SK-N-SH (cell line): ENCODE results near the gene SSTR3. TPM values are rescaled to one million over a fixed set of nuclear protein-coding genes. Genes with fewer than 3 reads are reported as not detected.

ENCODE experiments used
- CTCF ChIA-PET: fragments of 300-600, 350-600 bp; formaldehyde crosslinking; extraction: SDS; loops from one replicate; lab custom pipeline; 2021; lab: Yijun Ruan, JAX
- POLR2A ChIA-PET: fragments of 350-600 bp; sonication (Branson Sonifier 250); formaldehyde crosslinking; extraction: SDS; loops from one replicate; lab custom pipeline; 2020; ENCODE audit warnings: antibody characterized with exemption, inconsistent platforms; lab: Yijun Ruan, JAX
- DNase-seq: peaks from one replicate; pipeline ENCODE4 v3.0.0; 2012
- H2AFZ ChIP-seq: fragments of 200-600 bp; sonication (generic); 2 replicates; pipeline ENCODE4 v1.8.1; 2016; ENCODE audit warnings: antibody characterized with exemption, mild to moderate bottlenecking, low read depth
- H3F3A ChIP-seq: fragments of 200-600 bp; sonication (generic); replicated peaks from 2 replicates; pipeline ENCODE3; 2016; ENCODE audit warnings: antibody characterized with exemption, mild to moderate bottlenecking; ENCODE audit not compliant: insufficient read depth
- H3K27ac ChIP-seq, 2 experiments: fragments of 200-500 bp in 1 of 2; fragments of 200-600 bp in 1 of 2; sonication (Bioruptor generic) in 1 of 2; sonication (generic), shearing (Covaris generic) in 1 of 2; 2 replicates each; pipeline versions ENCODE4 v1.5.1 to v1.6.1; 2014 to 2016; ENCODE audit warnings: low read depth in 2 of 2, inconsistent platforms in 1 of 2, low read length in 1 of 2, mild to moderate bottlenecking in 1 of 2, mixed read lengths in 1 of 2
- H3K27me3 ChIP-seq: fragments of 200-600 bp; sonication (generic), shearing (Covaris generic); 2 replicates; pipeline ENCODE4 v1.6.1; 2016; ENCODE audit warnings: mixed run types; ENCODE audit not compliant: insufficient read depth
- H3K36me3 ChIP-seq, 2 experiments: fragments of 200-500 bp in 1 of 2; fragments of 200-600 bp in 1 of 2; sonication (Bioruptor generic) in 1 of 2; sonication (generic) in 1 of 2; replicated peaks in 1 of 2; 2 replicates each; pipeline versions ENCODE3 to v1.5.1; 2014 to 2016; ENCODE audit warnings: low read length in 1 of 2, mild to moderate bottlenecking in 1 of 2; ENCODE audit not compliant: insufficient read depth in 2 of 2, control insufficient read depth in 1 of 2
- H3K4me1 ChIP-seq, 2 experiments: fragments of 200-500 bp in 1 of 2; fragments of 200-600 bp in 1 of 2; sonication (Bioruptor generic) in 1 of 2; sonication (generic), shearing (Covaris generic) in 1 of 2; 2 replicates each; pipeline versions ENCODE4 v1.5.1 to v1.6.1; 2014 to 2016; ENCODE audit warnings: low read depth in 1 of 2, low read length in 1 of 2, mixed run types in 1 of 2; ENCODE audit not compliant: insufficient read depth in 2 of 2, control insufficient read depth in 1 of 2
- H3K4me2 ChIP-seq: fragments of 200-600 bp; sonication (generic), shearing (Covaris generic); 2 replicates; pipeline ENCODE4 v1.6.1; 2017; ENCODE audit warnings: mixed run types
- H3K4me3 ChIP-seq, 2 experiments: fragments of 200-500 bp in 1 of 2; fragments of 200-600 bp in 1 of 2; sonication (Bioruptor generic) in 1 of 2; sonication (generic), shearing (Covaris generic) in 1 of 2; 2 replicates each; pipeline versions ENCODE4 v1.5.1 to v1.8.1; 2014 to 2016; ENCODE audit warnings: low read depth in 2 of 2, inconsistent platforms in 1 of 2, low read length in 1 of 2, mild to moderate bottlenecking in 1 of 2, mixed read lengths in 1 of 2, moderate library complexity in 1 of 2
- H3K79me2 ChIP-seq: fragments of 200-600 bp; sonication (generic); 2 replicates; pipeline ENCODE4 v1.8.1; 2017; ENCODE audit warnings: mild to moderate bottlenecking; ENCODE audit not compliant: insufficient read depth
- H3K9ac ChIP-seq: fragments of 200-600 bp; sonication (generic); 2 replicates; pipeline ENCODE4 v1.6.1; 2017; ENCODE audit warnings: mixed run types
- H3K9me2 ChIP-seq: fragments of 200-600 bp; sonication (generic); 2 replicates; pipeline ENCODE4 v1.6.1; 2017; ENCODE audit warnings: mixed run types
- H3K9me3 ChIP-seq: fragments of 200-600 bp; sonication (generic); 2 replicates; pipeline ENCODE4 v1.6.1; 2017; ENCODE audit warnings: mixed run types, mild to moderate bottlenecking, moderate library complexity
- H4K20me1 ChIP-seq: fragments of 200-600 bp; sonication (generic); 2 replicates; pipeline ENCODE4 v1.6.1; 2017; ENCODE audit warnings: mild to moderate bottlenecking, mixed run types; ENCODE audit not compliant: insufficient read depth
- CHD2 ChIP-seq: fragments of 150-350 bp; IDR thresholded peaks from 2 replicates; pipeline ENCODE4 v1.6.1; 2018; ENCODE audit warnings: low read length; ENCODE audit not compliant: partially characterized antibody
- ELF1 ChIP-seq: IDR thresholded peaks from 2 replicates; pipeline ENCODE4 v1.4.0; 2012
- RAD21 ChIP-seq: IDR thresholded peaks from 2 replicates; pipeline ENCODE4 v1.6.1; 2012; ENCODE audit warnings: mild to moderate bottlenecking, low read length
- RCOR1 ChIP-seq: fragments of 150-350 bp; IDR thresholded peaks from 2 replicates; pipeline ENCODE4 v1.6.1; 2017; ENCODE audit warnings: antibody characterized with exemption, low read length
- RFX5 ChIP-seq: IDR thresholded peaks from 2 replicates; pipeline ENCODE4 v1.6.1; 2012; ENCODE audit warnings: mild to moderate bottlenecking, improper control_type of control experiment, low read length
- RXRA ChIP-seq: IDR thresholded peaks from 2 replicates; pipeline ENCODE4 v1.4.0; 2012; ENCODE audit warnings: low read depth, mild to moderate bottlenecking, borderline replicate concordance
- SMC3 ChIP-seq: IDR thresholded peaks from 2 replicates; pipeline ENCODE4 v1.6.1; 2012; ENCODE audit warnings: low read depth, low read length, improper control_type of control experiment
- YY1 ChIP-seq: IDR thresholded peaks from 2 replicates; pipeline ENCODE4 v1.4.0; 2012; ENCODE audit warnings: low read depth, mild to moderate bottlenecking
- WGBS: methylation state at CpG from one replicate; pipeline ENCODE4 v1.1.6; 2017; ENCODE audit warnings: low lambda C conversion rate; 5-methylcytosine and 5-hydroxymethylcytosine counted together
- polyA plus RNA-seq, 3 experiments: library from polyadenylated mRNA; depleted of rRNA; stranded (reverse); fragments of >200 nt; gene quantifications; 2 replicates each; pipeline ENCODE4 v1.2.3, GENCODE V29; 2012
- TF ChIP-seq, protein P1 (sequence below): fragments of 200-600 bp; sonication (generic); IDR thresholded peaks from 2 replicates; pipeline ENCODE4 v1.6.1; 2017; ENCODE audit warnings: antibody characterized with exemption, mild to moderate bottlenecking, moderate library complexity
- TF ChIP-seq, protein P2 (sequence below): IDR thresholded peaks from 2 replicates; pipeline ENCODE4; 2012

SSTR3 gene
- polyA plus RNA-seq, 1 of the 3 experiments (the other 2 are of a cell fraction): not detected

DNA sequence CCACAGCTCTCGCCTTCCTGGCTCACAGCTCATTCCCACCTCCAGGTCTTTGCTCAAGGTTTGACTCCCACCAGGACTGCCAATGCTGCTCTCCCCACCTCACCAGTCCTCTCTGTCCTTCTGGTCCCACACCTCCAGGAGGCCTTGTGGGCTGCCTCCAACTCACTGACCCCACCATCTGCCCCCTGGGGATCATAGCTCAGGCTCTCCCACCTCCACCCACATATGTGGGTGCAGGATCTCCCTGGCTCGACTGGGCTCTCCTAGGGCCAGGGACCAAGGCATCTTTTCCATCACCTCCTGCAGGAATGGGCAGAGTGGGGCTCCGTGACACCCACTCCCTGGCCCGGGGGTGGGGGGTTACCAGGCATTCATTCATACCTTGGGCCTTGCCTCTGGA is 13.8 kb upstream of the SSTR3 start:
- 90% methylated on average over 2 of the region's 4 CpGs for WGBS
- no peaks in the 10 kb centered on the region for H4K20me1 ChIP-seq
- no peak for DNase-seq
- no peaks in the 10 kb centered on the region for H3K9me2 ChIP-seq
- ChIA-PET POLR2A (no interaction called here), CTCF (interaction anchor here (0.9 to 2.1 kb wide), 7 partner anchors 9 to 388 kb away, joined by 3 to 10 read pairs (median 3); no protein-coding TSS in a partner anchor)
- no peak for TF ChIP-seq ELF1
- TF ChIP-seq, protein P1, sequence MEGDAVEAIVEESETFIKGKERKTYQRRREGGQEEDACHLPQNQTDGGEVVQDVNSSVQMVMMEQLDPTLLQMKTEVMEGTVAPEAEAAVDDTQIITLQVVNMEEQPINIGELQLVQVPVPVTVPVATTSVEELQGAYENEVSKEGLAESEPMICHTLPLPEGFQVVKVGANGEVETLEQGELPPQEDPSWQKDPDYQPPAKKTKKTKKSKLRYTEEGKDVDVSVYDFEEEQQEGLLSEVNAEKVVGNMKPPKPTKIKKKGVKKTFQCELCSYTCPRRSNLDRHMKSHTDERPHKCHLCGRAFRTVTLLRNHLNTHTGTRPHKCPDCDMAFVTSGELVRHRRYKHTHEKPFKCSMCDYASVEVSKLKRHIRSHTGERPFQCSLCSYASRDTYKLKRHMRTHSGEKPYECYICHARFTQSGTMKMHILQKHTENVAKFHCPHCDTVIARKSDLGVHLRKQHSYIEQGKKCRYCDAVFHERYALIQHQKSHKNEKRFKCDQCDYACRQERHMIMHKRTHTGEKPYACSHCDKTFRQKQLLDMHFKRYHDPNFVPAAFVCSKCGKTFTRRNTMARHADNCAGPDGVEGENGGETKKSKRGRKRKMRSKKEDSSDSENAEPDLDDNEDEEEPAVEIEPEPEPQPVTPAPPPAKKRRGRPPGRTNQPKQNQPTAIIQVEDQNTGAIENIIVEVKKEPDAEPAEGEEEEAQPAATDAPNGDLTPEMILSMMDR: no peak
- TF ChIP-seq YY1: no peak
- no peak for TF ChIP-seq RCOR1
- no peak for TF ChIP-seq CHD2
- no peak for TF ChIP-seq RFX5
- TF ChIP-seq, protein P2, sequence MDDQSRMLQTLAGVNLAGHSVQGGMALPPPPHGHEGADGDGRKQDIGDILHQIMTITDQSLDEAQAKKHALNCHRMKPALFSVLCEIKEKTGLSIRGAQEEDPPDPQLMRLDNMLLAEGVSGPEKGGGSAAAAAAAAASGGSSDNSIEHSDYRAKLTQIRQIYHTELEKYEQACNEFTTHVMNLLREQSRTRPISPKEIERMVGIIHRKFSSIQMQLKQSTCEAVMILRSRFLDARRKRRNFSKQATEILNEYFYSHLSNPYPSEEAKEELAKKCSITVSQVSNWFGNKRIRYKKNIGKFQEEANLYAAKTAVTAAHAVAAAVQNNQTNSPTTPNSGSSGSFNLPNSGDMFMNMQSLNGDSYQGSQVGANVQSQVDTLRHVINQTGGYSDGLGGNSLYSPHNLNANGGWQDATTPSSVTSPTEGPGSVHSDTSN: no peak
- no peak for TF ChIP-seq RXRA
- H3K79me2 ChIP-seq: no peaks in the 10 kb centered on the region
- no peak overlapping the region for H3K4me2 ChIP-seq
- H3K4me3 ChIP-seq: no peak overlapping the region
- H3K4me1 ChIP-seq: peaks cover 15 to 22% of the 10 kb centered on the region in 2 experiments; a peak in 3 of 4 replicates
- no peaks in the 10 kb centered on the region for H3K36me3 ChIP-seq
- no peak overlapping the region for H3K9ac ChIP-seq
- no peak overlapping the region for H2AFZ ChIP-seq
- H3K27me3 ChIP-seq: no peaks in the 10 kb centered on the region
- H3K27ac ChIP-seq: no peak overlapping the region
- peaks cover 23% of the 10 kb centered on the region for H3F3A ChIP-seq
- H3K9me3 ChIP-seq: no peaks in the 10 kb centered on the region

- H3K79me2 ChIP-seq: no peaks in the 10 kb centered on the region
- H3K9me3 ChIP-seq: no peaks in the 10 kb centered on the region
- TF ChIP-seq, protein P1: peak; percentile 40
- TF ChIP-seq RAD21: peak; percentile 53
- peak; percentile 5; the same call in 1 of the 2 replicates for TF ChIP-seq SMC3
- no peak for TF ChIP-seq RXRA
- H4K20me1 ChIP-seq: no peaks in the 10 kb centered on the region
- H3K36me3 ChIP-seq: no peaks in the 10 kb centered on the region
- CTCF ChIA-PET: interaction anchor here (1.0 to 3.4 kb wide), 8 partner anchors 8 to 387 kb away, joined by 3 to 10 read pairs (median 3); no protein-coding TSS in a partner anchor
- no peak overlapping the region for H3K4me2 ChIP-seq
- WGBS: 68% methylated on average over 7 of the region's 8 CpGs
- peaks cover 22% of the 10 kb centered on the region for H3F3A ChIP-seq
- POLR2A ChIA-PET: no interaction called here
- H2AFZ ChIP-seq: no peak overlapping the region
- no peak overlapping the region for H3K9ac ChIP-seq
- DNase-seq: no peak
- no peak overlapping the region for H3K27ac ChIP-seq
- no peaks in the 10 kb centered on the region for H3K9me2 ChIP-seq
- H3K4me3 ChIP-seq: no peak overlapping the region
- H3K27me3 ChIP-seq: no peaks in the 10 kb centered on the region
- H3K4me1 ChIP-seq: peaks cover 15 to 22% of the 10 kb centered on the region in 2 experiments; a peak in 3 of 4 replicates
Observed at GRCh38 chr22:37225481-37225880, 13.2 kb upstream of the SSTR3 start.
